GM19468 (cell line): ENCODE data around the gene ASPRV1.

Source experiments
- ATAC-seq: cut with Tn5 transposase; IDR thresholded peaks from one replicate; pipeline ENCODE4 v1.9.1; 2021; ENCODE audit warnings: mild to moderate bottlenecking, moderate library complexity, moderate number of reproducible peaks; ENCODE audit not compliant: unreplicated experiment; ENCODE audit errors: extremely low read depth

The ASPRV1 gene

DNA sequence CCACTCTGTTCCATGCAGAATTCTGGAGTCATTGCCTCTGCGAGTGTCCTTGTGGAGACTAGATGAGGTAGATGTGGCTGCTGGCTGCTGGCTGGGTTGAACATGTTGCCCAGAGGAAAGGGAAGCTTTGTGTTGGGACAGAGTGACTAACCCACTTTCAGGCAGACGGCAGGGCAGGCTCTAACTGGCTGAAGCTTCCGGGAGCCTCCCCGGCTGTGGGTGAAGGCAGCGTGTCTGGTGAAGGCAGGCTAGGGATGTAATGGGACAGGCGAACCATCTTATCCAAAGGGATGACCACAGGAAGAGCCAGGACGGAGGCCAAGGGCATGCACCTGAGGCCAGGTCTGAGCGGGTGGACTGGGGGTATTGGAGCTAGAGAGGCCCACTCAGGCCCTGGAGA lies 16.0 kb downstream of the ASPRV1 start:
- no peak for ATAC-seq

DNA sequence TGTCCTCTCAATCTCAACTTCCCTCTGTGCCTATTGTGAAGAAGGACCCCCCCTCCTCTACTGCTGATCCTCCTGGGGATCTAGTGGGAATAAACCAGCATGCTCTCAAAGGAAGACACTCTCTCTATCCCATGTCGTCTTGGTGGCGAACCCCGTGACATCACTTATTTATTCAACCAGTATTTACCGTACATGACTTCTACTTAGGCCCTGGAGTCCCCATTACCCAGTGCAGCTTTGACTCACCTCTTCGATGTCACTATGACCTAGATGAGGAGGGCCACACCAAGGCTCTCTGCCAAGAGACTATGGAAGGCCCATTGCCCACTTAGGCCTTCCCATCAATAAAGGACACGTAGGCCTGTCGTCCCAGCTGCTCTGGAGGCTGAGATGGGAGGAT lies 16.7 kb downstream of the ASPRV1 start:
- ATAC-seq, result no peak

DNA sequence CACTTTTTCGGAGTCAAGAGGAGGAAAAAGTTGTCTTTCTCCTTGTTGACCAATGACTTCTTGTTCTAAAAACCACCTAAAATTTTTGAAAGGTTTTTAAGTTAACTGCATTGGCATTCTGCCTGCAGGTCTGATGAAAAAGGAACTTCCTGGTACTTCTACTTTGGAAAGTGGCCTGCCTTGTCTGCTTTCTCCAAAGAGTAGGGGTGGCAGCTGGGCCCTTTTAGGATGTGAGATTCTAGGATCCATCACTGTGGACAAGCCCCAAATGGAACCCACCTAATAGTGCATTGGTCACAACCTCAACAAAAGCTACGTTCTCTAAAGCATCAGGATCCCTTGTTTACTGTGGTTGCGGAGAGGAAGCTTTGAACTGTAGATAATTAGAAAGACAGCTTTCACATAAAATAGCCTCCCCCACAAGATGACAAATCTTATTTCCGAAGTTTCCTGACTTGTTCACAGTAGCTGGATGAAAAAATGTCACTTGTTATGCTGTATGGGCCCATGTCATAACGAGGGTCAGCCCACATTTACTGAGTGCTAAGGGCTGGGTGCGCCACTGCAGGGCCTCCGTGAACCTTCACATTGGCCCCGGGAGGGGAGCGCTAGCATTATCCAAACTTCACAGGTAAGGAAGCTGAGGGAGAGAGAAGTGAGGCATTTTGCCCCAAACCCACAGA lies 17.4 kb downstream of the ASPRV1 start:
- ATAC-seq, result no peak

DNA sequence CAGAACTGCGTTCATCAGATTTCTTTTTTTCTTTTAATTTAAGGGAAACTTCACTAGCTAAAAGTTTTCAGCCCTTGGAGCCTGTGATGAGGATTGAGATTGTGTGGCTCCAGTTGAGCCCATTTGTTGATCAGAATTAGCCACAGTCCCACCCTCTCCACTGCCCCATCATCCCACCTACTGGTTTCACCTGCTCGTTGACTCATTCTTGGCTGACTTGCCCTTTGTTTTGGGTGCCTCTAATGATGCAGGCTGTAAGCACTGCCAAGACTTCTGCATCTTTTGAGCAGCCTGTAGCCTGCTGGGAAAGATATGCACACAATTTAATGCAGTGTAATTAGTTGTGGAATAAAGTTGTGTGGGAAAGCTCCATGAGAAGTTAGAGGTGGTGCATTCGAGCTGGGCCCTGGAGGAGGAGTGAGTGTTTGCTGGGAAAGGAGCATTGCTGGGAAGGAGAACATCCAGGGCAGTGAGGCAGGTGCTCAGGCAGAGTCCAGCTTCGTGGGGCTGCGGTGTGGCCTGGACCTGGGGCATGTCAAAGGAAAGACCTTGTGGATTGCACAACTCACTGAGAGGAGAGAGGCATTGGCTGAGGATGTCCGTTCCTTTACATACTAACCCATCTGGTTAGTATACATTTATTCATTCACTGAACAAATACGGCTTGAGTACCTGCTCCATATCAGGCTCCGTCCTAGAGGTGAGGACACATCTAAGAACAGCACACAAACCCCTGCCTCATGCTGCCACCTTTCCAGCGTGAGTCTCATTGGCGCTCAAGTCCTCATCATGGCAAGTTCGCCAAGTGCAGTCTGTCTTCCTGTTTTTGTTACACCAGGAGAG lies 18.2 kb downstream of the ASPRV1 start:
- no peak for ATAC-seq

DNA sequence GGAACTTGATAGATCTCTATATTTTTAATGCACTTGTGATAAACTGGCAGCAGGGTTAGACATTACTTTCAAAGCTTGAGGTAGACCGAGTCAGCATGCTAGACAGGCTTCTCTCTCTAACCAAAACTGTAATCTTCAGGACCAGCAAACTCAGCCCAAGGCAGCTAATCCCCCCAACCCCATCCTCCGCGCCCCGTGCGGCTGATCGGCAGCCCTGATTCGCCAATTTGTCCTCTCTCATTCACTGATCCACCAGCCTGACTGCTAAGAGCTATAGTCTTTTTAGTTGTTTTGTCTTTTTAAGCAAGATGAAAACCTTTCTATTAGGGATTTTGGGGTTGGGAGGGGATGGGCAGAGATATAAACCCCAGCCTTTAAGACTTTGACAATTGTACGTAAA lies 20.7 kb downstream of the ASPRV1 start:
- ATAC-seq, result no peak

DNA sequence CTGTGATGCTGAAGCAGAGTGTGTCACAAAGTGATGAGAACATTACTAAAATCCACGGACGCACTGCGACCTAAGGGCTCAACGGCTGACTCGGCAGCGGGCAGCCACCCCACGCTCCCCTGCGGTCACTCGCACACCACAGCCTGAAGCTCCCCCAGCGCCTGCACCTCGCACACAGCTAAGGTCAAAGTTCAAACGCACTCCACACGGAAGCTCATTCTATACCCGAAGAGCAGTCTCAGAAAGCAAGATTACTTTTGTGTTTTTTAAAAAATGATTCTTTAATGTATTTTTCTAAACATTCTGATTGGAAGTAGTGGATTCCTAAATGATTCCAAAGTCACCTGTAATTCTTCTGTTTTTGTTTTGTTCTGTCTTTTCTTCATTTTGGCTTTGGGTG lies 21.7 kb downstream of the ASPRV1 start:
- ATAC-seq, result no peak

DNA sequence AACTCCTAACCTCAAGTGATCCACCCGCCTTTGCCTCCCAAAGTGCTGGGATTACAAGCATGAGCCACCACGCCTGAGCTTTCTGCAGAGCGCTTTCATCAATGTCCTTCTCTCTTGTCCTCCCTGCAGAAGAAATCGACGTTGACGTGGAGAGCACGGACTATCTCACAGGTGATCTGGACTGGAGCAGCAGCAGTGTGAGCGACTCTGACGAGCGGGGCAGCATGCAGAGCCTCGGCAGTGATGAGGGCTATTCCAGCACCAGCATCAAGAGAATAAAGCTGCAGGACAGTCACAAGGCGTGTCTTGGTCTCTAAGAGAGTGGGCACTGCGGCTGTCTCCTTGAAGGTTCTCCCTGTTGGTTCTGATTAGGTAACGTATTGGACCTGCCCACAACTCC lies 23.5 kb downstream of the ASPRV1 start:
- ATAC-seq, result no peak

DNA sequence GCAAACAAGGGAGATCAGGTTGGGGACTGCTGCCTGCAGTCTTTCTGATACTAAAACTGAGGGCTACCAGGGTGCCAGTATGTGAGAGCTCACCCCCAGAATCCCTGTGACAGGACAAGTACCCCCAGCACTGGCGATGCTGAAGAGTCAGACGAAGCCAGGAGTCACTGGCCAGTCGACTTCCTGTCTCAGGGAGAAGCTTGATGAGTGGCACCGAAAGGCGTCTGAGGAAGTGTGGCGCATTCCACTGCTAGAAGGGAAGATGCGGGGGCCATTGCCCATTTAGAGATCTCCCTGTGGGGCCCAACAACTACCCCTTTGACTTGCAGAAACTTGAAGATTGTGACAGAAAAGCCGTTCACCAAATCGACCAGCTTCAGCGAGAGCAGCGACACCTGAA lies 24.5 kb downstream of the ASPRV1 start:
- no peak for ATAC-seq

DNA sequence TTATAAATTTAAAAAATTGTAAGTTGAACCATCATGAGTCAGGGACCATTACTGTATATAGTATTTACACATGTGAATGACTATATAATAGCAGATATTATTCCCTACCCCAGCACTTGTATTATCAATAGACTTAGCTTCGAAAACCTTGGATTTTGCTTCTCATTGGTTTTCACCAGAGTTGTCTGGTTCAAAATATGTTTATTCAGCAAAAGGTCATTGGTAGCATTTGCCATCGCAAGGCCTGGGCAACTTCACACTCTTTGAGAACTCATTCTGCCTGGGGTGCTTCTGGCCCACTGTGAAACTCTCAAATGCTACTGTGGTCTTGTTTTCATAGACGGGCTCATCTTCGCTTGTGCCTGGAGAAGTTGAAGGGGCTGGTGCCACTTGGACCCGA lies 26.4 kb downstream of the ASPRV1 start:
- ATAC-seq, result no peak

DNA sequence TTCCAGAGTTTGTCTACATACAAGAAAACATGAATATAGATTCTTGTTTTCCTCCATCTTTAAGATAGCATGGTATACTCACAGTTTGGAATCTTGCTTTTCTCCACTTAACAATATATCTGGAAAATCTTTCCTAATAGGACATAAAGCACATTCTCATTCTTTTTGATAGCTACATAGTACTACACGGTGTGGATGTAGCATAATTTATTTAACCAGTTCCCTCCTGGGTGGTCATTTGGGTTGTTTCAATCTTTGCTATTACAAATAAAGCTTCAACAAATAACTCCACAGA lies 26.9 kb downstream of the ASPRV1 start:
- ATAC-seq, result no peak

DNA sequence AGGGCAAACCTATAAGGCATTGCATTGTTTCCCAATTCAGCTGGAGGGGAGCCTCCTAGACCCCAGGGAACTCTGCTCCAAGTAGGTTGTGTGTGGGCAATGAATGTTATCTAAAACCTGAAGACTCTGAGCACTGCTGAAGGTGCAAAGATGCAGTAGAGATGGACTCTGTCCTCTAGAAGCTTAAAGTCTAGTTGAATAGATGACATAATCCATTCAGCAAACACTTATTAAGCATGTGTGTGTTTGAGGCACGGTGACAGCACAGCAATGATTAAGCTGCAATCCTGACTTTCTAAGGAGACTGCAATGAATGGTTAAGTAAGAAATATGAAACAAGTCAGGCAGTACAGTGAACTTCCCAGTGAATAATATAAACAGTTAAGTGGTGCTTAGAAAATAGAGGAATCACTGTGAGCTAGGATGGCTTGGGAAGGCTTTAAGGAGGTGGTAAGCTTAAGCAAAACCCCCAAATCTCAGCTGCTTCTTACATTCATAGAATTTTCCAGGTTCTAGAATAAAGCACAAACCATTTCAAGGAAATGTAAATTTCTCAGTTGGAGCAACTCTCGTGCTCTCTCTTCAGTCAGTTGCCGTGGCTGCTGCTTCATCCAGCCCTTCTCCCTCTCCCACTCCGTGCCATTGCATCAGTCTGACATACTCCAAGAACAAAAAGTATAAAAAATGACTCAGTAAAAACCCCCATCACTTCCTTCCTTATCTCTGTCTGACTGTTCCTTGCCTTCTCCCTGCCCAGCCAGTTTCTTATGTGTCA lies 27.4 kb downstream of the ASPRV1 start:
- no peak for ATAC-seq

DNA sequence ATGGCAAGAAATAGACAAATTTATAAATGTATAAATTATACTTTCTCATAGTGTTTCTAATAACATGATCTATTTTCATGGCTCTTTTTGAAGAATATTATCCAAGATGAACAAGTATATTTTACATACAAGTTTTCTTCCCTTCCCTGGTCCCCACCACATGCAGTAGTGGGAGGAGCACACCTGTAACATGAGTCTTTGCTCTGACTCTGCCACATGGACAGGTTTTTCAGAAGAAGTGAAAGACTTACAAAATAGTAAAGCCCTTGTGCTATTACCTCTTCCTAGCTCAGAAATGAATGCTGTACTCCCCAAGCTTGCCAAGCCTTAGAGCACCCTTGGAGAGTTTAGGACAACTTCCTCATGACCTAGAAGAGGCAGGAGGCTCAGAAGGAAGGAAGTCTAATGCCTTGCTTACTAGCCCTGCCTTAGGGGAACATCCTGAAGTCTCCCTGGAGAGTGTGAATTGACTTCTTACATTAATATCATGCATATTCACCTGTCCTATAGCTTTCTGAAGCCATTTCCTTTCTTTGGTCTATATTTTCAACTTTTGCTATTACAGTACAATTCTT lies 28.1 kb downstream of the ASPRV1 start:
- no peak for ATAC-seq

DNA sequence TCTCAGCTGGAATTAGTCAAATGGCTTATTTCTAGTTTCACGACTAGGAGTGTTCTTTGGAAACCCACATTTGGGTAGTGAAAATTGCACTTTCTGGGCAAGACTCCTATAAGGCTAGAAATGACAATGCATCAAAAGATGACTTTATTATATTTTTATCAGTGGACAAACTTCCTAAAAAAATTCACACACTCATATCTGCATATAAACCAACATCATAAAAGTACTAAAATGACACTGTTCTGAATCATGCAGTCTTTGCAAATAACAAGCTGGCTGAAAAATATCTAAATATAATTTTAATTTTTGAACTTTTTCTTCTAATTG lies 28.9 kb downstream of the ASPRV1 start:
- ATAC-seq, result no peak

DNA sequence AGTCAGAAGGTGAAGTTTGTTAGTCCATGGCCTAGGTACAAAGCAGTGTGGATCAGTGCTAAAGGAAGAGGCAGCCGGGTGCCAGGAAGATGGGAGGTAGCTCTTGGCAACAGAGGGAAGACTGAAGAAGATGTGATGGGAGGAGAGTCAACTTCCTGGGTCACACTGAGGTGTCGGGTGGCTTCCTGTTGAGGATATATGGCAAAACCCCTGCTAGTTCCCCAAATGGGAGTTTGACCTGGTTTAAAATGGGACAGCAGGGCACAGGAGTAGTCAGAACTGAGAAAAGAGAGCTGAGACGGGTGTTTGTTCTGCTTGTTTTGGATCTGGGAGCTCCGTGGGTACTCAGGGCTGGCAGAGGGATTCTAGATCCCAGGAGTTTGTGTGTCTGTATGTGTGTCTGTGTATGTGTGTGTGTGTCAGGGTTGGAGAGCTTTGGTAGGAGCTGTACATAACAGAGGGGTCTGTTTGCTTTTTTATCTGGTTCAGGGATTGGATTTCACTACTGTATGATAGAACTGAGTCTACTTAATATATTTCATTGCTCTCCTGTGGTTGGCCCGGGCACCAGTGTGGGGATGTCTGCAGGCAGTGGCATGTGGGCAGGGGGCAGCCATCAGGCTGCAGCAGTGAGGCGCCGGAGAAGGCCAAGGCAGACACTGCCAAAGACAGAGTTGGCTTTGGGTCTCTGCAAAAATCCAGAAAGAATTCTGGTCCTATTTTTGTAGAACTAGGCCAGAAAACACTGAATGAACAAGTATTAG lies 29.4 kb downstream of the ASPRV1 start:
- ATAC-seq, result no peak

DNA sequence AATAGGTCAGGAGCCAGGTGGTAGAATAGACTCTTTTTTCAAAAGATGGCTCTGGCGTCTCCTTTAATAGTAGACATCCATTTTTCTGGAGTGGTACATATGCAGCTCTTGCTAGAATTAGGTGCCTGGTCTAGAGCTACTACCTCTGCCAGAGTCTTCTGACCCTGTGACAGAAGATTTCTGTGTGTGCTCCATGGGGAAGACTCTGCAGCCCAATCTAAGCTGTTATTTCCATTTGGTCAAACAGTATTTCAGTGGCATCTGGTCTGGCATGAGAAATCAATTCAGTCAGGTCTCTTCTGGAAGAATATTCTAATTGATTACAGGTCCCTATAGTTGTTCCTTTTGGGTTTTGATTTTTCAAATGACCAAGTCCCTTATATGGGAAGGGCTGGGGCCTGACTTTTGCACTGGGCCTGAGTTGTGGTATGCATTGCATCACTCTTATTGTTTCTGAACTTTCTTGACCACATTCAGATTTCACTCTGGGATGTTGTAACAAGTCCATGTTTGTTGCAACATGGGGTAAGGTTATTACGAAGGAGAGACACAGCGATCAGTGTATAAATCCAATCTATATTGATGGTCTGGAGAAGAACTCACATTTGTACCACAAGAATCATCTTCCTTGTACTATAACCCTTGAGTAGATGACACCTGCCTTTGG lies 34.4 kb downstream of the ASPRV1 start:
- ATAC-seq, result no peak

DNA sequence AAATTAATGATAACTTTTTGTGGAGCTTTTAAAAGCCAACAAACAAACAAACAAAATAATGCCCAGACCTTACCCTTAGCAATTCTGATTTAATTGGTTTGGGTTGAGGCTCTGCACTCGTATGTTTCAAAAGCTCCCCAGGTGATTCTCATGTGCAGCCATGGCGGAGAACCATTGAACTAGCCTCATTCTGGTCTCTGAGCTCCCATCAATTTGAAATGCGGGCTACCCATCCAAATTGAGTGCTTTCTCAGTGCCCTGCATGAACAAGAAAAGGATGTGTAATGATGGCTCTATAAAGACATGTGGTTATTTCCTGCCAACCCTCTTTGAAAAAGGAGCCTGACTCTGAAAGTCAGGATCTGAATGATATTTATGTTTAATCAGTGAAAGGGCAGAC lies 38.3 kb downstream of the ASPRV1 start:
- ATAC-seq, result no peak

DNA sequence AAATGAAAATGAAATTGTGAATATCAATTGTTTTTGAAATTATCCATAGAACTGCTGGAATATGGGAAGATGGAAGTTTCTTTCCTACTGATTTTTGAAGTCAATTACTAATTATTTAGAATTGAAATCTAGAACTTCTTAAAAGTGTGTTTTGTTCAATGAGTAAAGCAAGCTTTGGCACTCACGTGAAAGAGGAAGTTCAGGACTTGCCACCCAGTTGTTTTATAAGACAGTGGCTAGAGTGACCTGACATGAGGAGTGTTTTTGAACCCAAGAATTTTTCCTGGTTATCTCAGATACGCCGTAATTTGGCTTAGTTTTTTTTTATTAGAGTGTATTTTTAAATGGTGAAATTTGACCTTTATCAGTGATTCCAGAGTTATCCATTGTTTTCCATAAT lies 43.0 kb downstream of the ASPRV1 start:
- no peak for ATAC-seq

DNA sequence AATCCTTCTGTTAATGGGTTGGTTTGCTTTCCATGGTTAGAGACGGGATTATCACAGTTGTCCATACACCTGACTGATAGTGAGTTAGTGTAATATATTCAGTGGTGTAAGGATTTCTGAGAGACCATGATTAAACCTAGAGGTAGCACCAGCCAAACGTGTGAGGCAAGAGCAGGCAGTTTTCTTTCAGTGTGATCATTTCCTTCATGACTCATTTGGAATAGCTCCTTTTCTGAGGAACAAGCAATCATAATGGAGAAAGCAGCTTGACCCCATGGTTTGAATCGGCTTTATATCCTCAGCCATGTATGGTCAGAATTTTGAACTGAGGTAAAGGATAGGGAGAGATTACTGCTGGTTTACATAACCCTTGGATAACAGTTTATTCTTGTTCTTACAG lies 43.6 kb downstream of the ASPRV1 start:
- ATAC-seq, result no peak

DNA sequence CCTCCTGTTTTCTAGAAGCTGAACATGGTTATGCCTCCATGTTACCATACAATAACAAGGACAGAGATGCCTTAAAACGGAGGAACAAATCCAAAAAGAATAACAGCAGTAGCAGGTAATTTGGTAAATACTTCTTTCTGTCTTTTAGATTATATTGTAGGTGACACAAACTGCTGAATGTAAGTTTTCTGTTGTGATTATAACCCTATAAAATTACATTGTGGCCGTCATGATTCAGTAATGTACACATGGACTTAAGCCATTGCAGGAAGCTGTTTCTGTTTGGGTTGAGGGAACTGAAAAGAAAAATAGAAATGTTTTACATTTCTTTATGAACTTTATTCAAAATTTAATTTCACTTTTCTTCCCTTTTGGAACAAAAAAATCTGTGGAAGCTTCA lies 45.3 kb downstream of the ASPRV1 start:
- no peak for ATAC-seq
